ENCODE results near the gene NFS1.
"Not testable (repeated sequence)": the region's sequence is repeated elsewhere in the genome, so short reads cannot be mapped to it uniquely, and the experiment has no call there.

The NFS1 gene

GRCh38 chr20:35706591-35707529 lies 7.7 kb upstream of the NFS1 start:
- DNase-seq: not testable (repeated sequence)

GRCh38 chr20:35705894-35706293 lies 6.7 kb upstream of the NFS1 start:
- not testable (repeated sequence) for DNase-seq

GRCh38 chr20:35704514-35705261 lies 5.5 kb upstream of the NFS1 start:
- DNase-seq: no peak

- no peak for DNase-seq
These were observed 3.9 kb upstream of the NFS1 start for GRCh38 chr20:35702824-35703695.

- no peak for DNase-seq
These were observed 3.1 kb upstream of the NFS1 start for GRCh38 chr20:35702051-35702823.

GRCh38 chr20:35700625-35701148 lies 1.5 kb upstream of the NFS1 start:
- DNase-seq: no peak

GRCh38 chr20:35699957-35700624 lies 939 bp upstream of the NFS1 start:
- no peak for DNase-seq

GRCh38 chr20:35698298-35699126 lies 640 bp downstream of the NFS1 start:
- no peak for DNase-seq

GRCh38 chr20:35697696-35698297 lies 1.4 kb downstream of the NFS1 start:
- no peak for DNase-seq

- DNase-seq: no peak
These were observed 3.2 kb downstream of the NFS1 start for GRCh38 chr20:35695978-35696377.

- no peak for DNase-seq
These were observed 3.9 kb downstream of the NFS1 start for GRCh38 chr20:35695245-35695749.

- no peak for DNase-seq
These were observed 8.9 kb downstream of the NFS1 start for GRCh38 chr20:35690265-35690664.

- not testable (repeated sequence) for DNase-seq
These were observed 12.3 kb downstream of the NFS1 start for GRCh38 chr20:35686872-35687271.

GRCh38 chr20:35685368-35685767 lies 13.8 kb downstream of the NFS1 start:
- not testable (repeated sequence) for DNase-seq

GRCh38 chr20:35681960-35682359 lies 17.2 kb downstream of the NFS1 start:
- no peak for DNase-seq

- no peak for DNase-seq
These were observed 18.5 kb downstream of the NFS1 start for GRCh38 chr20:35680452-35681183.

- DNase-seq: no peak
These were observed 24.2 kb downstream of the NFS1 start for GRCh38 chr20:35674921-35675320.

- DNase-seq: no peak
These were observed 25.3 kb downstream of the NFS1 start for GRCh38 chr20:35673884-35674283.

GRCh38 chr20:35669681-35670080 lies 29.5 kb downstream of the NFS1 start:
- DNase-seq: no peak

Measured in NCI-H2029 treated with DMSO at 0.1 percent for 48 hours (cell line).